Osteoblast (primary cell): ENCODE measurements around the gene DPYSL4. TPM values are rescaled to one million over a fixed set of nuclear protein-coding genes. Genes with fewer than 3 reads are reported as not detected.
A peak's percentile ranks its signal among the peaks of the same experiment; 100 is the strongest.

ENCODE experiments used
- DNase-seq: peaks from one replicate; pipeline ENCODE4 v3.0.0; 2011; ENCODE audit warnings: low spot score, mixed read lengths; ENCODE audit not compliant: insufficient read length; ENCODE audit errors: missing footprints
- H2AFZ ChIP-seq: 2 replicates; pipeline ENCODE4 v1.6.0; 2011; ENCODE audit warnings: mild to moderate bottlenecking, low read length
- H3K27ac ChIP-seq: 2 replicates; pipeline ENCODE4 v1.5.1; 2011; ENCODE audit warnings: mild to moderate bottlenecking, low read depth, low read length, moderate library complexity
- H3K27me3 ChIP-seq: 2 replicates; pipeline ENCODE4 v1.6.0; 2012; ENCODE audit warnings: mild to moderate bottlenecking, control low read depth, inconsistent platforms, low read length, moderate library complexity; ENCODE audit not compliant: insufficient read depth
- H3K36me3 ChIP-seq: 2 replicates; pipeline ENCODE4 v1.5.1; 2011; ENCODE audit warnings: mild to moderate bottlenecking, low read length, control low read depth, moderate library complexity; ENCODE audit not compliant: insufficient read depth
- H3K4me1 ChIP-seq: 2 replicates; pipeline ENCODE4 v1.5.1; 2011; ENCODE audit warnings: mild to moderate bottlenecking, low read length, control low read depth, moderate library complexity; ENCODE audit not compliant: insufficient read depth
- H3K4me2 ChIP-seq: 2 replicates; pipeline ENCODE4 v1.6.0; 2011; ENCODE audit warnings: mild to moderate bottlenecking, low read length; ENCODE audit not compliant: insufficient read depth
- H3K4me3 ChIP-seq: fragments of 200-600 bp; sonication (generic); 3 replicates; pipeline ENCODE4 v1.5.1; 2012; ENCODE audit warnings: mild to moderate bottlenecking, low read length, inconsistent platforms; ENCODE audit not compliant: insufficient read depth
- H3K79me2 ChIP-seq: 2 replicates; pipeline ENCODE4 v1.6.0; 2012; ENCODE audit warnings: mild to moderate bottlenecking, low read length, control low read depth, inconsistent platforms; ENCODE audit not compliant: insufficient read depth
- H3K9me3 ChIP-seq: 2 replicates; pipeline ENCODE4 v1.5.1; 2011; ENCODE audit warnings: low read depth, low read length, control low read depth
- H4K20me1 ChIP-seq: 2 replicates; pipeline ENCODE4 v1.6.0; 2012; ENCODE audit warnings: mild to moderate bottlenecking, low read length, control low read depth; ENCODE audit not compliant: insufficient read depth
- total RNA-seq: library from RNA; depleted of rRNA; stranded (reverse); fragments of >200 nt; gene quantifications from 2 replicates; pipeline ENCODE4 v1.2.3, GENCODE V29; 2012
- TF ChIP-seq, protein P1 (sequence below): IDR thresholded peaks from 2 replicates; pipeline ENCODE4 v1.5.1; 2011; ENCODE audit warnings: mild to moderate bottlenecking, low read depth, low read length, moderate library complexity; ENCODE audit errors: extremely low read depth

DPYSL4 gene
- total RNA-seq, 1 donor: 0.72 TPM

DNA sequence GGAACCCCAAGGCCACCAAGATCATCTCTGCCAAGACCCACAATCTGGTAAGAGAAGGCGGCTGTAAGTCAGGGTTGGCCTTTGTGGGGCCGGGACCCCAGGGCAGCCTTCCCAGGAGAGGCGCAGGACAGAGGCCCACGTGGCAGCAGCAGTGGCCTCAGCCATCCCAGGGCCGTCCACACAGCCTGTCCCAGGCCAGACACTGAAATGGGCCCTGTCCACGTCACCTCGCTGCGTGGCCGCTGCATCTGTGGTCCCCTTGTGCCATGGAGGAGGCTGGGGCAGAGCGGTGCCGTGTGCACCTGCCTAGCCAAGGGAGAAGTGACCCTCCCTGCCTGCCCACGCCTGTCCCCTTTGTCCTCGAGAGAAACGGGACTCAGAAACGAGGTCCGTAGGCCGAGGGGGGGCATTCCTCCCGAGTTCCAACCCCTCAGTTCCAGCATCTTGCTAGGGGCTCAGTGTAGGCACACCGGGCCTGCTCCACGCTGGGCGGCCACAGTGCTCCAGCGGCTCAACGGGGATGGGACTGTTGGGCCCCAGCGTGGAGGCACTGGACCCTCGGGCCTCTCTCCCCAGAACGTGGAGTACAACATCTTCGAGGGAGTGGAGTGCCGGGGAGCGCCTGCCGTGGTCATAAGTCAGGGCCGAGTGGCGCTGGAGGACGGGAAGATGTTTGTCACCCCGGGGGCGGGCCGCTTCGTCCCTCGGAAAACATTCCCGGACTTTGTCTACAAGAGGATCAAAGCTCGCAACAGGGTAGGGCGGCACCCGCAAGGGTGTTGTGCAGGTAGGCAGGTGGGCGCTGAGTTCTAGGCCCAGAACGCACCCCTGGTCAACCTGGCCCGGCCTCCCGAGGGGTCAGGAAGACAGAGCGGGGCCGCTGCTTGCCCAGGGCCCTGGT lies 15.6 kb downstream of the DPYSL4 start:
- H3K9me3 ChIP-seq: no peaks in the 10 kb centered on the region
- H3K4me1 ChIP-seq: no peaks in the 10 kb centered on the region
- no peaks in the 10 kb centered on the region for H3K79me2 ChIP-seq
- H3K27me3 ChIP-seq: no peaks in the 10 kb centered on the region
- H3K4me3 ChIP-seq: no peak overlapping the region
- TF ChIP-seq, protein P1, sequence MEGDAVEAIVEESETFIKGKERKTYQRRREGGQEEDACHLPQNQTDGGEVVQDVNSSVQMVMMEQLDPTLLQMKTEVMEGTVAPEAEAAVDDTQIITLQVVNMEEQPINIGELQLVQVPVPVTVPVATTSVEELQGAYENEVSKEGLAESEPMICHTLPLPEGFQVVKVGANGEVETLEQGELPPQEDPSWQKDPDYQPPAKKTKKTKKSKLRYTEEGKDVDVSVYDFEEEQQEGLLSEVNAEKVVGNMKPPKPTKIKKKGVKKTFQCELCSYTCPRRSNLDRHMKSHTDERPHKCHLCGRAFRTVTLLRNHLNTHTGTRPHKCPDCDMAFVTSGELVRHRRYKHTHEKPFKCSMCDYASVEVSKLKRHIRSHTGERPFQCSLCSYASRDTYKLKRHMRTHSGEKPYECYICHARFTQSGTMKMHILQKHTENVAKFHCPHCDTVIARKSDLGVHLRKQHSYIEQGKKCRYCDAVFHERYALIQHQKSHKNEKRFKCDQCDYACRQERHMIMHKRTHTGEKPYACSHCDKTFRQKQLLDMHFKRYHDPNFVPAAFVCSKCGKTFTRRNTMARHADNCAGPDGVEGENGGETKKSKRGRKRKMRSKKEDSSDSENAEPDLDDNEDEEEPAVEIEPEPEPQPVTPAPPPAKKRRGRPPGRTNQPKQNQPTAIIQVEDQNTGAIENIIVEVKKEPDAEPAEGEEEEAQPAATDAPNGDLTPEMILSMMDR: no peak
- H4K20me1 ChIP-seq: no peaks in the 10 kb centered on the region
- H3K27ac ChIP-seq: no peak overlapping the region
- H3K36me3 ChIP-seq: no peaks in the 10 kb centered on the region
- no peak overlapping the region for H2AFZ ChIP-seq
- peak; percentile 81 for DNase-seq
- H3K4me2 ChIP-seq: no peak overlapping the region

DNA sequence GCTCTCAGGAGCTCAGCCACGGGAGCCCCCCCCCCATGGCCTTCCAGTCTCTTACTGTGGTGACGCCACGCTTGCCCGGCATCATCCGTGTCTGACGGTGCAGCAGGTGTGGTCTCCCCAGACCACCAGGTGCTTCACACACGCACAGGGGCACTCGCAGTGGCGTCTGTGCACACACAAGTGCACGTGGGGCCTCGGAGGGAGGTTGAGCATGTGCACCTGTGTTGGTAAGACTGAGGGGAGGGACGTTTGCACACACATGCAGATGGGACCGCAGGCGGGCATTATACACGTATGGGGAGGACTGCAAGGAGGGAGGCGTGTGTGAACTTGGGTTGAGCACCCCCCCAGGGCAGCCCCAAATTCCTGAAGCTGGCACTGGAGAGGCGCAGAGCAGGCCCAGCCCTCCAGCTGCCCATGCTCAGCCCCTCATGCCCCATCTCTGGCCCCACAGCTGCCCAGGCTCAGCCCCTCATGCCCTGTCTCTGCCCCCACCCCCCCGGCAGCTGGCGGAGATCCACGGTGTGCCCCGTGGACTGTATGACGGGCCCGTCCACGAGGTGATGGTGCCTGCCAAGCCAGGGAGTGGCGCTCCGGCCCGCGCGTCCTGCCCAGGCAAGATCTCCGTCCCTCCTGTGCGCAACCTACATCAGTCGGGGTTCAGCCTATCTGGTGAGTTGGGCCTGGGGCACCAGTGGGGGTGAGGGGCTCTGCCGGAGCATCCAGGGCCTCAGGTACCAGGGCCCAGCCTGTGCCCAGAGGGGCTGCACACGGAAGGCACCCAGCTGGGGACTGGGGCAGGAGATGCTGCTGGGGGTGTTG lies 16.7 kb downstream of the DPYSL4 start:
- Histone ChIP-seq H3K79me2 (no peaks in the 10 kb centered on the region), H3K27ac (no peak overlapping the region), H3K4me2 (no peak overlapping the region), H3K4me1 (no peaks in the 10 kb centered on the region), H2AFZ (no peak overlapping the region), H3K4me3 (no peak overlapping the region), H3K9me3 (no peaks in the 10 kb centered on the region), H3K27me3 (no peaks in the 10 kb centered on the region), H4K20me1 (no peaks in the 10 kb centered on the region), H3K36me3 (no peaks in the 10 kb centered on the region)
- TF ChIP-seq, protein P1: no peak
- peak; percentile 83 for DNase-seq

DNA sequence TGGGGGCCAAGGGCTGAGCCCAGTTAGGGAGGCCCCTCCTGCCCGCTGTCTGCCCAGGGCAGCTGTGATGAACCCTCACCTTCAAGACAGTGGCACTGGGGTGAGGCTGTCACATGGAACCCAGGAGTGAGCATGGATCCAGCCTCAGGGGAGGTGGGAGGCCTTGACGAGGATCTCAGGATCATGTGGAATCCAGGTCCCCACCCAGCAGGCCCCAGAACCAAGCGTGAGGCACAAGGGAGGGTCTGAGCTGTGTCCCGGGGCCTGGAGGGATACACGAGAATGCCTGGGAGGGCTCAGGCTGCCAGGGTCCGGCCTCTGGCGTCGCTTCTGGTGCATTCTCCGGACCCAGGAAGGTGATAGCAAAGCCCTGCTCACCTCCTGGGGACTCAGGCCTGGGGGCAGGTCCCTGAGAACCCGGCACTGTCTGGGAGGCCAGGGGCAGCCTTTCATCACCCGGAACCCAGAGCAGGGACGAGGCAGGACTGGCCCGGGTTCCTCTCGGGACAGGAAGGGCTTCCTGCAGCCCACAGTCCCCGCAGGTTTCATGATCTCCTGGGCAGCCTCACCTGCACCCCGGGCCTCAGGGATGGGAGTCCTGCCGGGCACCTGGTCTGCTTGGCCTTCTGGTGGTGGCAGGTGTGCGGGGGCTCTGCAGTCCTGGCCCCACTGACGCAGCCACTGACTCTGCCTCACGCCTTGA lies 17.5 kb downstream of the DPYSL4 start:
- no peak overlapping the region for H3K4me3 ChIP-seq
- TF ChIP-seq, protein P1: no peak
- no peaks in the 10 kb centered on the region for H3K36me3 ChIP-seq
- H4K20me1 ChIP-seq: no peaks in the 10 kb centered on the region
- H3K4me1 ChIP-seq: no peaks in the 10 kb centered on the region
- H3K27ac ChIP-seq: no peak overlapping the region
- no peaks in the 10 kb centered on the region for H3K79me2 ChIP-seq
- no peaks in the 10 kb centered on the region for H3K27me3 ChIP-seq
- no peak overlapping the region for H3K4me2 ChIP-seq
- no peak overlapping the region for H2AFZ ChIP-seq
- peak; percentile 90 for DNase-seq
- H3K9me3 ChIP-seq: no peaks in the 10 kb centered on the region
